Activated T-cell treated with anti-CD3 and anti-CD28 coated beads, Interleukin-2, amount 50 U/mL, for 24 hours (primary cell): ENCODE measurements around the gene EYA2.
"Not testable (repeated sequence)": the region's sequence is repeated elsewhere in the genome, so short reads cannot be mapped to it uniquely, and the experiment has no call there.

Experiments
- DNase-seq: peaks from one replicate; pipeline ENCODE4 v3.0.0-alpha.2; 2020
- H3K27ac Mint-ChIP-seq: 2 replicates; pipeline ENCODE4 v1.8.0; 2020; ENCODE audit warnings: mild to moderate bottlenecking, mixed read lengths
- H3K27me3 Mint-ChIP-seq: 2 replicates; pipeline ENCODE4 v1.8.0; 2020; ENCODE audit warnings: mixed read lengths
- H3K36me3 Mint-ChIP-seq: 2 replicates; pipeline ENCODE4 v1.8.0; 2020; ENCODE audit warnings: low read depth, mixed read lengths
- H3K4me1 Mint-ChIP-seq: 2 replicates; pipeline ENCODE4 v1.8.0; 2020; ENCODE audit warnings: low read depth, mixed read lengths
- H3K4me3 Mint-ChIP-seq: 2 replicates; pipeline ENCODE4 v1.8.0; 2020; ENCODE audit warnings: mild to moderate bottlenecking, moderate library complexity, mixed read lengths
- H3K9me3 Mint-ChIP-seq: 2 replicates; pipeline ENCODE4 v1.8.0; 2020; ENCODE audit warnings: mixed read lengths

The EYA2 gene

DNA sequence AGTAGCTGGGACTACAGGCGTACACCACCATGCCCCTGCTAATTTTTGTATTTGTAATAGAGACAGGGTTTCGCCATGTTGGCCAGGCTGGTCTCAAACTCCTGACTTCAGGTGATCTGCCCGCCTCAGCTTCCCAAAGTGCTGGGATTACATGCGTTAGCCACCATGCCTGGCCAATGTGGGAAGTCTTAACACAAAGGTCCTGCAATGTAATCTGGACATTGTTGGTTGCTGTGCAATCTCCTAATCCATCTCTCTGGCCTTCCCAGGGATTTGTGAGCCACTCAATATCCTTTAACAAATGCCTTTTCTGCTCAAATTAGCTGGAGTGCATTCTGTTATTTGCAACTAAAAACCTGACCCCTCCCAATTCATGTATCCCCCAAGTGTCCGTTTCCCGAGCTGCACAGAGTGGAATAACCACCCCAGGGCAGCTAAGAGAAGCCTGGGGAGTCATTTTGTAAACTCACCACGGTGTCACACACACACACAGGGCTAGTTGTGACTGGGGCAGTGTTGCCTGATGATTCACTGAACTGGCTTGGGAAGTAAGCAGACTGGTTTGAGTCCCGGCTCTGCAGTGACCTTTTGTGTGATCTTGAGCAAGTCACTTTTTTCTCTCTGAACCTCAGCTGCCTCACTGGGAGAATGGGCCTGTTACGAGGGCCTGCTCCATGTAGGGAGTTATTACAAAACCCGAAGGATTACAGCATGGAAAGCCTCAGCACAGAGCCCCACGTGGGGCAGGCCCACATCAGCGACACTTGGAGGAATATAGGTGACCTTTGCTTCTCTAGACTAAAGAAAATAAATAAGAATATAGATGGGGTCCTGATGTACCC is 309.6 kb downstream of the EYA2 start:
- Mint-ChIP-seq H3K4me3 (no peak overlapping the region), H3K36me3 (peaks cover 16% of the 10 kb centered on the region), H3K27ac (no peak overlapping the region), H3K27me3 (no peaks in the 10 kb centered on the region), H3K4me1 (peaks cover 7% of the 10 kb centered on the region), H3K9me3 (no peaks in the 10 kb centered on the region)
- DNase-seq: no peak

- not testable (repeated sequence) for H3K4me3 Mint-ChIP-seq, H3K9me3 Mint-ChIP-seq, H3K4me1 Mint-ChIP-seq, H3K27ac Mint-ChIP-seq, H3K27me3 Mint-ChIP-seq, DNase-seq
- H3K36me3 Mint-ChIP-seq: peaks cover 21% of the 10 kb centered on the region
These were observed 310.1 kb downstream of the EYA2 start for GRCh38 chr20:47204850-47205122.

DNA sequence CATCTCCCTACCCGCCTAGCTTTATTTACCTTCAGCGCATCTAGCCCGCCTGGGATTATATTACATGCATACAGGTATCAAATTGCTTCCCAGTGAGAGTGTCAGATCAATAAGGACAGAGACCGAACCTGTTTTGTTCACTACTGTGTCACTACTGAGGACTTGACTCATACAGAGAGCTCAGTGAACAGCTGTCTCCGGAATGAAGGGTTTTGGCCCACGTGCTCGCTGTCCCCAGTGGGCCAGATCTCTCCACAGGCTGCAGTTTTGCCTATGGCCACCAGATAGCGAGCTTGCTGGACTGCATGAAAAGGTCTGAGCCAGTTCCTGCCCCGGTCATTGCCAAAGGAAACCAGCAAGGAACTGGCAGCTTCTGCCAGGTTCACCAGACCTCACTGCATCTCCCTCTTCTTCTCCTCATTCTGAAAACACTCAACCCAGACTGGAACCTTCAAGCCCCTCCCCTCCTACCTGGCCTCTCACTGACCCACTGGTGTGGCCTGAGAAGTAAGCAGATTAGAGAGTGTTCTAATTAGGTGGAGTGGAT is 311.0 kb downstream of the EYA2 start:
- no peak overlapping the region for H3K27ac Mint-ChIP-seq
- H3K9me3 Mint-ChIP-seq: no peaks in the 10 kb centered on the region
- peaks cover 25% of the 10 kb centered on the region for H3K36me3 Mint-ChIP-seq
- peak; percentile 74 for DNase-seq
- H3K27me3 Mint-ChIP-seq: no peaks in the 10 kb centered on the region
- H3K4me3 Mint-ChIP-seq: no peak overlapping the region
- H3K4me1 Mint-ChIP-seq: peaks cover 7% of the 10 kb centered on the region

GRCh38 chr20:47206552-47206951 is 311.9 kb downstream of the EYA2 start:
- not testable (repeated sequence) for H3K9me3 Mint-ChIP-seq, H3K27ac Mint-ChIP-seq, H3K4me1 Mint-ChIP-seq, H3K27me3 Mint-ChIP-seq, H3K4me3 Mint-ChIP-seq, DNase-seq
- H3K36me3 Mint-ChIP-seq: peaks cover 25% of the 10 kb centered on the region

DNA sequence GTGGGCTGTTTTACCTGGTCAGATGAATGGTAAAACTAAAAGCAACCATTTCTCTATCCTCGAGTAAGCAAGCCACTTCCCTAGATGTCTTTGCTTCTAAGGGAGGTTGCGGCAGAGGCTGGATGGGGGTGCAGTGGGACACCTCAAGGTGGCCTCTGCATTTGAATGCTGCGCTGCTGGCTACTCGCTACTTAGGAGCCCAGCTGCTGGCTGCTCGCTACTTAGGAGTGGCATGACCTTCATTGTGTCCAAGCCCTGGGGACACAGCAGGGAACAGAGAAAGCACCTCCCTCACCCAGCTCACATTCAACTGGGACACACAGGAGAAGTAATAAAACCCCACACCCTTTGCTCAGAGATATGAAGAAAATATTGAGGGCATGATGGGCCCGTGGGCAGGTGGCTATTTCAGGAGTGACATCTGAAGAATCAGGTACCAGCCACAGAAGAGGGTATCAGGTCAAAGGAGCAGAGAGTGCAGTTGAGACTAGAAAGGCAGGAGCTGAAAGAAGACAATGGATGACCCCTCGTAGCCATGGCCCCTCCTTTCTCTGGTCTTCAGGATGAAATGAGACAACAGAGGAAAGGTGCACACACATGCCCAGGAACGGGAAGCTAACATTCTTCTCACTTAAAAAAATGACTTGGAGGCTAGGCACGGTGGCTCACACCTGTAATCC is 312.5 kb downstream of the EYA2 start:
- no peak for DNase-seq
- H3K27ac Mint-ChIP-seq: no peak overlapping the region
- no peak overlapping the region for H3K4me3 Mint-ChIP-seq
- H3K36me3 Mint-ChIP-seq: peaks cover 25% of the 10 kb centered on the region
- H3K27me3 Mint-ChIP-seq: no peaks in the 10 kb centered on the region
- no peaks in the 10 kb centered on the region for H3K9me3 Mint-ChIP-seq
- H3K4me1 Mint-ChIP-seq: peaks cover 7% of the 10 kb centered on the region

DNA sequence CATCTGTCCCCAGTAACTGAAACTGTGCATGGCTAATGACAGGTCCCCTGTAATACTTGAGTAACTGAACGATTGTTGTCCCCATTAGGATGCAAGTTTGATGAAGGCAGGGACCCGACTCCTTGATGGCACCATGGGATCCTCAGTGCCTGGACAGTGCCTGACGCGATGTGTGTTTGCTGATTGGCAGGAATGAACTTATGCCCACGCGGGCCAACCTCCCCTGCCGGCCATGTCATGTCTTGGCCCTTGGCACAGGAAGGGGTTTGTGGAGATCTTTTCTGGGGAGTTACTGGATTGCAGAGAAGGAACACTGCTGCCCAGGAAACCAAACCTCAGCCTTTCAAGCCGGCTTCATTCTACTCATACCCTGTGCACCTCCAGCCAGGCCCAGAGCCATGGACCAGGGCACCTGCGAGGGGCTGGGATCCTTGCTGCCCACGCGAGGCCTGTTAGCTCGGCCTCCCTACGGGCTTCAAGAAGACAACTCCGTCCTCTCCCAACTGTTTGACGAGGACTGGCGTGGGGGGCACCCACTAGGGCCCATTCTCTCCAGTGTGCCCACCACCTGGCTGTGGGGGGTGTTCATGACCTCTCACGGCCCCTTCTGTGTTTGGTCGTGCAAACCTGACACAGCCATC is 314.0 kb downstream of the EYA2 start:
- no peaks in the 10 kb centered on the region for H3K27me3 Mint-ChIP-seq
- H3K36me3 Mint-ChIP-seq: peaks cover 25% of the 10 kb centered on the region
- H3K27ac Mint-ChIP-seq: no peak overlapping the region
- DNase-seq: no peak
- H3K4me1 Mint-ChIP-seq: peaks cover 7% of the 10 kb centered on the region
- H3K4me3 Mint-ChIP-seq: no peak overlapping the region
- no peaks in the 10 kb centered on the region for H3K9me3 Mint-ChIP-seq

- no peaks in the 10 kb centered on the region for H3K9me3 Mint-ChIP-seq
- H3K36me3 Mint-ChIP-seq: peaks cover 25% of the 10 kb centered on the region
These were observed 315.3 kb downstream of the EYA2 start for GRCh38 chr20:47209982-47210381.

DNA sequence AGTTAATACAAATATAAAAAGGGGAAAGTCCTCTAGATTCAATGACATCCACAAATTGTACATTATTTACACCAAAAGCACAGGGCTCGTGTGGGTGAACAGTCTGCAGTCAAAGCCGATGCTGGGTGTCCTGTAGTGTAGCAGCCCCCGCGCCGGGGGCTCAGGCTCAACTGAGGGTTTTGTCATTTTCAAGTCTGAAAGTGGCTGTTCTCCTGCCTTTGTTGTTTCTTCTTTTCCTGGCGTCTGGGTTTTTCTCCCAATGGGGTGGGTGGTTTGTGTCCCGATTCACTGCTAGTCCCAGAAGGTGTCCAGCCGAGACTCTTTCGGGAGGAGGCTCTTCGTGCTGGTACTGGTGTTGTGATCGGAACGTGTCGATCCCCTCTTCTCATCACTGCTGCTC is 315.8 kb downstream of the EYA2 start:
- no peak overlapping the region for H3K27ac Mint-ChIP-seq
- no peak overlapping the region for H3K4me3 Mint-ChIP-seq
- peaks cover 29% of the 10 kb centered on the region for H3K36me3 Mint-ChIP-seq
- H3K27me3 Mint-ChIP-seq: no peaks in the 10 kb centered on the region
- DNase-seq: no peak
- peaks cover 6% of the 10 kb centered on the region for H3K4me1 Mint-ChIP-seq
- no peaks in the 10 kb centered on the region for H3K9me3 Mint-ChIP-seq

More at GRCh38 chr20:47209982-47210381, 315.3 kb downstream of the EYA2 start:
- no peak for DNase-seq
- Mint-ChIP-seq H3K27ac (no peak overlapping the region), H3K4me3 (no peak overlapping the region), H3K27me3 (no peaks in the 10 kb centered on the region), H3K4me1 (peaks cover 7% of the 10 kb centered on the region)

- Mint-ChIP-seq H3K27ac (no peak overlapping the region), H3K36me3 (peaks cover 34% of the 10 kb centered on the region), H3K27me3 (no peaks in the 10 kb centered on the region), H3K9me3 (no peaks in the 10 kb centered on the region), H3K4me3 (no peak overlapping the region), H3K4me1 (peaks cover under 1% of the 10 kb centered on the region)
- DNase-seq: no peak
These were observed 316.4 kb downstream of the EYA2 start for GRCh38 chr20:47211036-47211435.

GRCh38 chr20:47212606-47213207 is 318.1 kb downstream of the EYA2 start:
- no peak overlapping the region for H3K27ac Mint-ChIP-seq
- H3K36me3 Mint-ChIP-seq: peaks cover 44% of the 10 kb centered on the region
- no peak for DNase-seq
- no peaks in the 10 kb centered on the region for H3K9me3 Mint-ChIP-seq
- no peak overlapping the region for H3K4me3 Mint-ChIP-seq
- no peaks in the 10 kb centered on the region for H3K27me3 Mint-ChIP-seq
- no peaks in the 10 kb centered on the region for H3K4me1 Mint-ChIP-seq

DNA sequence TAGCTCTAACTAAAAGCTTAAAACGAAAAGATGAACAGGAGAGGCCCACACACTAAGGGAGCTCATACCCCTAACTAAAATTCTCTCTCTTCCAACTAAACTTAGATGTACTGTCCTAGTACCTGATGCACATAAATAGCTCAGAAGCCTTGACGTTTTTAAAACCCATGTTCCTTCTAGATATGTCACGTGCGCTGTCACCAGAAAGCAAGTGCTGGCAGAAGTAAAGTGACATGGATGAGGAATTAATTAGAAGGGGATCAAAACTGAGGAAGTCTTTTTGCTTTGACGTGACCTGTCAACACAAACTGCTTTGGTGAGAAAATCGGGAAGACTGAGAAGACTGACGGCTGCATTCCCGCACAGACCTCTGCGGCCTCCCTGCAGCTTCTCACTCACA is 319.3 kb downstream of the EYA2 start:
- DNase-seq: no peak
- Mint-ChIP-seq H3K27me3 (no peaks in the 10 kb centered on the region), H3K4me1 (peaks cover 3% of the 10 kb centered on the region), H3K36me3 (peaks cover 47% of the 10 kb centered on the region), H3K4me3 (no peak overlapping the region), H3K27ac (no peak overlapping the region), H3K9me3 (no peaks in the 10 kb centered on the region)

DNA sequence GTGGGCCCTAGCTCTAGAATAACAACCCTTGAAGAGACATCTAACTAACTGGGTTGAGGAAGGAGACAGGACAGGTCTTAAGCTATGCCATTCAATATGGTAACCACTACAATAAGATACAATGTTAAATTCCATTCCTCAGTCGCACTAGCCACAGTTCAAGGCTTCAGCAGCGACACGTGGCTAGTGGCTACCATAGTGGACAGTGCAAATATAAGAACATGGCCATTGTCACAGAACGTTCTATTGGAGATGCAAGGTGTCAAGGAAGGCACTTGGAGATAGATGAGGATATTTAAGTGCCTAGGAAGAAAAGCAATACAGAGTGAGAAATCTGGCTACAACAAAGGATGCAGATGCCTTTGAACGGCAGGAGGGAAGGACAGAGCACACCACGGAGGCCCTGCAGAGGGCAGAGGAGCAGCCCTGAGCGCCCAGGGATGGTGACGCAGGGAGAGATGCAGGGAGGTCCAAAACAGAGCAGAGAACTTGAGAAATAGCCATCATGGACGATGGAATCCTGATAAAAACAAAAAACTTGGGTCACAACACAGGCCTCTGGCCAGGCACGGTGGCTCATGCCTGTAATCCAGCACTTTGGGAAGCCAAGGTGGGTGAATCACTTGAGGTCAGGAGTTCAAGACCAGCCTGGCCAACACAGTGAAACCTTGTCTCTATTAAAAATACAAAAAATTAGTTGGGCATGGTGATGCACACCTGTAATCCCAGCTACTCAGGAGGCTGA is 321.2 kb downstream of the EYA2 start:
- Mint-ChIP-seq H3K4me3 (no peak overlapping the region), H3K36me3 (peaks cover 51% of the 10 kb centered on the region), H3K4me1 (peaks cover 3% of the 10 kb centered on the region), H3K9me3 (no peaks in the 10 kb centered on the region), H3K27me3 (no peaks in the 10 kb centered on the region), H3K27ac (peak overlapping the region; percentile 23)
- no peak for DNase-seq

GRCh38 chr20:47216819-47217410 is 322.3 kb downstream of the EYA2 start:
- Mint-ChIP-seq H3K27me3 (no peaks in the 10 kb centered on the region), H3K9me3 (no peaks in the 10 kb centered on the region), H3K4me3 (no peak overlapping the region), H3K36me3 (peaks cover 62% of the 10 kb centered on the region), H3K27ac (no peak overlapping the region), H3K4me1 (peaks cover 3% of the 10 kb centered on the region)
- DNase-seq: no peak
